Heart left ventricle (tissue), 13 donors: ENCODE data around the gene LELP1.

Experiments used
- CTCF ChIP-seq, 12 donors: fragments of 200-600 bp; sonication (generic) in 4 of 12; IDR thresholded peaks; one replicate each; pipeline versions ENCODE4 v1.5.0 to v1.8.0; 2018 to 2022; ENCODE audit warnings: antibody characterized with exemption in 12 of 12, mild to moderate bottlenecking in 5 of 12
- POLR2A ChIP-seq, 2 donors: fragments of 450-650 bp; IDR thresholded peaks; one replicate each; pipeline ENCODE4 v1.6.1; 2017; ENCODE audit warnings: antibody characterized with exemption in 2 of 2, mild to moderate bottlenecking in 2 of 2, moderate library complexity in 2 of 2
- donor health status: ischemic (EF 13 %, LVEDD 7.1; RV severe dilation, severe dysfunction).
- donor health status: DM: no; HTN: yes; CAD: no.
- donor health status: DM: no; HTN: no; CAD: no.
- donor health status: ischemic (EF 25% LVEDD 6.9; RV normal size, moderate dysfunction).
- donor health status: ischemic (EF 25% LVEDD 5.7; RV mildly dilated, moderate dysfunction).
- donor health status: ischemic (EF 35%, LVEDD 5.7; RV mildly dilated, moderate dysfunction).
- donor health status: nonischemic (EF 11% LVEDD 7.7; RV severe dilation, severe dysfunction).
- donor health status: DM: yes; HTN: yes; CAD: no.
- donor health status: PGD.
- donor health status: ischemic (EF 29% LVEDD 5.4; RV normal size, mild dysfunction).
- donor health status: nonischemic (EF 23%, LVEDD 6.1; RV moderate dilation, normal function).

- TF ChIP-seq CTCF (IDR thresholded peaks at IDR 0.05) (no peak), POLR2A (IDR thresholded peaks at IDR 0.05) (no peak)
Measured at GRCh38 chr1:153251562-153251961, 48.3 kb downstream of the LELP1 start.
